GM10248 (cell line): ENCODE data around the gene CD8B.

Experiments used
- CTCF ChIA-PET: fragments of 300-600 bp; sonication (Branson Sonifier 250); formaldehyde crosslinking; extraction: SDS; loops from one replicate; lab custom pipeline; 2021; ENCODE audit warnings: antibody characterized with exemption; lab: Yijun Ruan, JAX
- POLR2A ChIA-PET: fragments of 350-650 bp; sonication (Branson Sonifier 250); formaldehyde crosslinking; extraction: SDS; loops from one replicate; lab custom pipeline; 2020; ENCODE audit warnings: antibody characterized with exemption; lab: Yijun Ruan, JAX
- DNase-seq: peaks from one replicate; pipeline ENCODE4 v3.0.0; 2012; ENCODE audit errors: extremely low spot score
- CTCF ChIP-seq: IDR thresholded peaks from 2 replicates; pipeline ENCODE4 v1.5.1; 2012; ENCODE audit warnings: mild to moderate bottlenecking, low read depth; ENCODE audit errors: extremely low read depth, missing control alignments, control extremely low read depth

The CD8B gene

GRCh38 chr2:86770816-86771301 lies 90.8 kb downstream of the CD8B start:
- TF ChIP-seq CTCF, result no peak
- ChIA-PET CTCF (interaction anchor here (0.8 to 1.4 kb wide), 2 partner anchors 8 to 13 kb away, joined by 3 read pairs; no protein-coding TSS in a partner anchor), POLR2A (no interaction called here)
- no peak for DNase-seq

DNA sequence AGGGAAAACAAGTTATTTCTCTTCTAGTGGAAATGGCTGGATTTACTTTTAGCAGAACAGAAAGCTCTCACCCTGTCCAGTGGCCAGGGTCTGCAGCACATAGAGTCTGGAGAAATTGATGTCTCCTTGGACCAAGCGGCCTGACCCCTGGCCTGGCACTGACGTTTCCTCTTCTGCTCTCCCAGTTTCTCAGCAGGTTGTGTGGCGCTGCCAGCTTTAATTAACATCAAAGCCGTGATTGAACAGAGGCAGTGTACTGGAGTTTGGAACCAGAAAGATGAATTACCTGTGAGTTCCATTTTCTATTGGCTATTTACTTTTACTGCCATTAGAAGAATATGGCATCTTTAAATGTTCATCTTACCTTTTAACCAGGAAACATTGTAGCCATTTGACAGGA lies 91.8 kb downstream of the CD8B start:
- POLR2A ChIA-PET, result no interaction called here
- TF ChIP-seq CTCF, result no peak
- no peak for DNase-seq
- CTCF ChIA-PET, result interaction anchor here (0.8 to 1.5 kb wide), 4 partner anchors 10 to 301 kb away, joined by 3 read pairs; no protein-coding TSS in a partner anchor

DNA sequence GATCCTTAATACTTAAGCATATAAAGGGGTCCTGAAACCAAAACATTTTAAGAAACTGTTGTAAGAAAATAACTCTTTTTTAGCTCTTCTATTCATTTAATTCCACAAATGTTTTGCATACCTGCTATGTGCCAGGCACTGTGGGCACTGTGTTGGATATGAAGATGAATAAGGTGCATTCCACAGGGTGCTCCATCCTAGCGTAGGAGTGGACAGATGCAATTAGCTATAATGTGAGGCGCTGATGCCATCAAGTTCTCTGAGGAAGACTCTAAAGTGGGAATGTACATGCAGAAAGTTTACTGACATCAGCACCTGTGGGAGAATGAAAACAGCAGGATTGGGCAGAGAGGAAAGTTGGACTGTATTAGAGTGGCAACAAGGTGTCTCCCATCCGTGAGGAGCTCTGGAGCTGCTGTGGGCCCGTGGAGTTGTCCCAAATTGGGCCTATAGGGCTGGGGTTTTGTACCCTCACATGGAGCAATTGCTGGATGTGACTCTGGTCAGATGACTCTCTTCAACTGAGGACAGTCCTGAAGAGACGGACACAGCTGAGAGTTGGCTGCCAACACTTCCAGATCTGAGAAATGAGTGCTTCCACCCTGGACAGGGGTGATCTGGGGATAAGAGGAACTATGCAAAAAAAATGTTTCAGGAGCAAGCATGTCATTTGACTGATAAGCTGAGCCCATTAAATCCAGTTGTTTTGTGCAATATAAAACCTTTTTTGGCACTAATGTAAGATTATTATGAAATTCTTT lies 93.3 kb downstream of the CD8B start:
- no peak for TF ChIP-seq CTCF
- ChIA-PET CTCF (interaction anchor here (0.7 to 6.2 kb wide), 5 partner anchors 8 to 39 kb away, joined by 3 to 57 read pairs (median 4); partner anchors contain the start of gene CD8A), POLR2A (no interaction called here)
- no peak for DNase-seq
